ENCODE data around the gene USP46. TPM values are rescaled to one million over a fixed set of nuclear protein-coding genes. Genes with fewer than 3 reads are reported as not detected.

The USP46 gene
- total RNA-seq, 4 donors from 2014 or later: 8.4 to 17.5 (median 10.5) TPM

DNA sequence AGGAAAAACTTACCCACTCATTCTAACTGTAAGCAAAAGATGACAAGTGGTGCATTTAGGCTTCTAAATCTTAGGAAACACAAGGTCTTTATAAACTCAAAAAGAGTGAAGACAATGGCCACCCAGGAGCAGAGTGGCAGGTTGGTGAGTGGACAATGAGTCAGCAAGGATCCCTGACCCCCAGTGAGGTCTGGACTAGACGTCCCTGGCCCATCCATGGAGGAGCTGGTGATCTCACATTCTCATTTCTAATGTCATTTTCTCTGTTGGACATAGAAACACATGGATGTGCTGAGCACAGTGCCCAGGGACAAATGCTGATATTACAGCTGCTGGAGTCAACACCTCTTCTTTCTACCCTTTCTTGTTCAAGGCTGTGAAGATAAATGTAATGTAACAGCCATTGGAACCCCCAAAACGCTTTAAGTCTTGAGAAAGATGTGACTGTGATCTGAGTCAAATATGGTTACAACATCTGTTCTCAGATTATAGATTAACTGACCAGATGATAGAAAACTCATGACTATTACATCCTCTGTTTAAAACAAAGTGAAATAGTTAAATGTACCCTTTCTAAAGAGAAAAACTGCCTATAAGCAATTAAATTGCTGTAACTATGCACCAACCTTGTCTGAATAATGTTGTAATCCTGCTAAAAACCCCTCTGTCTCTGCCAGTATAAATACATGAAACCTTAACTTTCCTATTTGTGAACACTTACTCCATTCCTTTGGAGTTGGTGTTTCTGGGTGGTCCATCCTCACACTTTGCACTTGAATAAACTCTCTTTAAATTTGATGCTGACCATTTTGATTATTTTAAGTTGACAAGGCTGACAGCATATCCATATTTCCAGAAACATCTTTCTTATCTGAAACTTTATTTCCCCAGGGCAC lies 92.7 kb downstream of the USP46 start:
- WGBS: 70% methylated on average over 2 of the region's 2 CpGs
- H3K9me3 ChIP-seq: no peaks in the 10 kb centered on the region
- DNase-seq (ENCODE audit: low spot score in 2 of 2): no peak

DNA sequence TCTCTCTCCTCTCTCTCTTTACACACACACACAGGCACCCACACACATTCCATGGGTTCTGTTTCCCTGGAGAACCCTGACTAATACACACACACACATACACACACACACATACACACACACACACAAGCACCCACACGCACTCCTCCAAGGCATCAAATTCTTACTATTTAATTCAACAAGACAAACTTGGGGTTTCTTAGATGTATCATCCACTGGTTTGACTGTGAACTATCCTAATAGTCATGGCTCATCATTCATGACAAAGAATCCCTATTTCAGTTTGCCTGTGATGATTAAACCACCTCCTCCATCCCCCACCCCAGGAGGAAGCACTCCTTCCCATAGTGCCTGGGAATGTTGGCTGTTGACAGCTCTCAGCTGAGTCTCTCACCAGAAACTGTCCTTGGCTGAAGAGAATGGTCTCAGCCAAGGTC lies 98.2 kb downstream of the USP46 start:
- H3K4me3 ChIP-seq: no peak overlapping the region
- no peaks in the 10 kb centered on the region for H3K36me3 ChIP-seq
- TF ChIP-seq POLR2AphosphoS5 (IDR thresholded peaks at IDR 0.05) (no peak), POLR2A (IDR thresholded peaks at IDR 0.05) (no peak)
- DNase-seq (ENCODE audit: low spot score in 2 of 2): no peak
- peaks cover 5% of the 10 kb centered on the region for H3K27me3 ChIP-seq
- H3K4me1 ChIP-seq: no peaks in the 10 kb centered on the region
- WGBS: 87% methylated on average over 1 of the region's 1 CpG
- H3K27ac ChIP-seq: no peak overlapping the region
- no peaks in the 10 kb centered on the region for H3K9me3 ChIP-seq

More for the DNA sequence above, 92.7 kb downstream of the USP46 start:
- Histone ChIP-seq H3K4me1 (no peaks in the 10 kb centered on the region), H3K4me3 (no peak overlapping the region), H3K27me3 (peaks cover 5% of the 10 kb centered on the region), H3K36me3 (no peaks in the 10 kb centered on the region), H3K27ac (no peak overlapping the region)
- TF ChIP-seq POLR2AphosphoS5 (IDR thresholded peaks at IDR 0.05) (no peak), POLR2A (IDR thresholded peaks at IDR 0.05) (no peak), EP300 (IDR thresholded peaks at IDR 0.05) (no peak)
- TF ChIP-seq, protein P1, sequence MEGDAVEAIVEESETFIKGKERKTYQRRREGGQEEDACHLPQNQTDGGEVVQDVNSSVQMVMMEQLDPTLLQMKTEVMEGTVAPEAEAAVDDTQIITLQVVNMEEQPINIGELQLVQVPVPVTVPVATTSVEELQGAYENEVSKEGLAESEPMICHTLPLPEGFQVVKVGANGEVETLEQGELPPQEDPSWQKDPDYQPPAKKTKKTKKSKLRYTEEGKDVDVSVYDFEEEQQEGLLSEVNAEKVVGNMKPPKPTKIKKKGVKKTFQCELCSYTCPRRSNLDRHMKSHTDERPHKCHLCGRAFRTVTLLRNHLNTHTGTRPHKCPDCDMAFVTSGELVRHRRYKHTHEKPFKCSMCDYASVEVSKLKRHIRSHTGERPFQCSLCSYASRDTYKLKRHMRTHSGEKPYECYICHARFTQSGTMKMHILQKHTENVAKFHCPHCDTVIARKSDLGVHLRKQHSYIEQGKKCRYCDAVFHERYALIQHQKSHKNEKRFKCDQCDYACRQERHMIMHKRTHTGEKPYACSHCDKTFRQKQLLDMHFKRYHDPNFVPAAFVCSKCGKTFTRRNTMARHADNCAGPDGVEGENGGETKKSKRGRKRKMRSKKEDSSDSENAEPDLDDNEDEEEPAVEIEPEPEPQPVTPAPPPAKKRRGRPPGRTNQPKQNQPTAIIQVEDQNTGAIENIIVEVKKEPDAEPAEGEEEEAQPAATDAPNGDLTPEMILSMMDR (IDR thresholded peaks at IDR 0.05): no peak

DNA sequence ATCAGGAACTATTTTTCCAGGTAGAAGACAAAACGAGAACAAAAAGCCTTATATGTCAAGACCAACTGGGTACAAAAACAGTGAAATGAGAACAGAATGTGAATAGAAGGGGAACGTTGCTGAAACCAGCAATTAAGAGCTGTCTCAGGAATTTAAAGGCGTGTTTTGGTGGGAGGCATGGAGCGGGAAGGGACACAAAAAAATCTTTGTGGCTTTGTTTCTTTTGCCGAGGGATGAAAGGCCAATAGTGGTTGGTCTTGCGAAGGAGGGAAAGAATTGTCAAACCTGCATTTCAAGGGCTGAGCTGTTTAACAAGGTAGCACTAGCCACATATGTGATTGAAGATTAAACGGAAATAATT lies 103.8 kb downstream of the USP46 start:
- Histone ChIP-seq H3K36me3 (no peaks in the 10 kb centered on the region), H3K27ac (no peak overlapping the region), H3K4me1 (no peaks in the 10 kb centered on the region), H3K4me3 (no peak overlapping the region), H3K9me3 (no peaks in the 10 kb centered on the region), H3K27me3 (peaks cover 2% of the 10 kb centered on the region)
- no peak for DNase-seq (ENCODE audit: low spot score in 2 of 2)
- 47% methylated on average over 7 of the region's 7 CpGs for WGBS
- no peak for TF ChIP-seq POLR2A (IDR thresholded peaks at IDR 0.05)
- TF ChIP-seq, protein P1 (IDR thresholded peaks at IDR 0.05): no peak

DNA sequence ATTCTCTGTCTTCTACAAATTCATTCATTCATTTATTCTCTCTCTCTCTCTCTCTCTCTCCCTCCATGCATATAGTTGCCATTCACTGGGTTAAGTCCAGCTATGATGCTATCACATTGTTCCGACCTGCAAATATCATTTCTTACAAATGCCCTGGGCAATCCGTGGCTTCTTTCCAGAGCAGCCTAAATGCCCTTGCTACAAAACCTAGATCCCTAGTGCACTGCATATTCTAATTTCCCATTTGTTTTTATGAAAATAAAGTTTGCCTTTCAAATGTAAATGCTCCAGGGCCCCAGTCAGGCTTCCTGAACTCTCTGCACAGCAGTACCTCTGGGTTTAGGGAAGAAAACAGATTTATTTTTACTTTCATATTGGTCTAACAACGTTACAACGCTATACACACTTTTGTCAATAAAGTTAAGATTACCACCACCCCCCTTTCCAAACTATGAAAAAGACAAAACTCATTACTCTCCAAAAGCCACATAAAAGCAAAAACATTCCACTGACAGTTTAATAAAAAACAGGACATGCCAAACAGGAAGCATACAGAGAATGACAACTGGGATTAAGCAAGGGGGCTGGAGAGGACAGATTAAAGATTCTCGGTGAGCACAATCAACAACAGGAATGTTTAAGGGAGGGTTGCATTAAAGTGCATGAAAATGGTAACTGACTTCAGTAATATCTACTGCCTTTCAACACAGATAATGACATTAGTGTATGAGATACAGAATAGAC lies 104.3 kb downstream of the USP46 start:
- TF ChIP-seq POLR2A (IDR thresholded peaks at IDR 0.05) (no peak), POLR2AphosphoS5 (IDR thresholded peaks at IDR 0.05) (no peak), EP300 (IDR thresholded peaks at IDR 0.05) (no peak)
- TF ChIP-seq, protein P1 (IDR thresholded peaks at IDR 0.05): no peak
- no peak for DNase-seq (ENCODE audit: low spot score in 2 of 2)

DNA sequence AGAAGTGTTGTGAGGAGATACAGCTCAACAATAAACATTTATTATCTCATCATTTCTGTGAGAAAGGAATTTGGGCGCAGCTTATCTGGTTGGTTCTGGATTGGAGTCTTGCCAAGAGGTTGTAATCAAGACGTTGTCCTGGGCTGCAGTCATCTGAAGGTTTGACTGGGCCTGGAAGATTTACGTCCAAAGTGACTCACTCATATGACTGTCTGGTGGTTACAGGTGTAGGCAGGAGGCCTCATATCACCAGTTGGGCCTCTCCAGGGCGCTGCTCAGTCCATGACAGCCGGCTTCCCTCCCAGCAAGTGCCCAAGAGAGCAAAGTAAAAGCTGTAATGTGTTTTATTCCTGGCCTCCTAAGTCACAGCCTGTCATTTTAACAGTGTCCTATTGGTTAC lies 106.3 kb downstream of the USP46 start:
- WGBS: 76% methylated on average over 5 of the region's 5 CpGs
- Histone ChIP-seq H3K4me3 (no peak overlapping the region), H3K36me3 (no peaks in the 10 kb centered on the region), H3K27ac (no peak overlapping the region), H3K4me1 (no peaks in the 10 kb centered on the region), H3K9me3 (no peaks in the 10 kb centered on the region), H3K27me3 (peaks cover 2% of the 10 kb centered on the region)
- DNase-seq (ENCODE audit: low spot score in 2 of 2): no peak
- TF ChIP-seq, protein P1 (IDR thresholded peaks at IDR 0.05): no peak
- TF ChIP-seq POLR2A (IDR thresholded peaks at IDR 0.05): no peak
- no peak for TF ChIP-seq EP300 (IDR thresholded peaks at IDR 0.05)
- TF ChIP-seq POLR2AphosphoS5 (IDR thresholded peaks at IDR 0.05): no peak

More for the DNA sequence above, 104.3 kb downstream of the USP46 start:
- WGBS: 19% methylated on average over 5 of the region's 5 CpGs
- Histone ChIP-seq H3K27ac (no peak overlapping the region), H3K4me3 (no peak overlapping the region), H3K9me3 (no peaks in the 10 kb centered on the region), H3K36me3 (no peaks in the 10 kb centered on the region), H3K27me3 (peaks cover 2% of the 10 kb centered on the region), H3K4me1 (no peaks in the 10 kb centered on the region)
